Tibial nerve (tissue), 4 donors: ENCODE data around the gene ARSD. TPM values are rescaled to one million over a fixed set of nuclear protein-coding genes. Genes with fewer than 3 reads are reported as not detected.
A peak's percentile ranks its signal among the peaks of the same experiment; 100 is the strongest.

Experiments
- DNase-seq, 2 donors: peaks; one replicate each; pipeline ENCODE4 v3.0.0-alpha.2; 2019; ENCODE audit warnings: low spot score in 2 of 2
- H3K27ac ChIP-seq, 4 donors: fragments of 200-600 bp; sonication (generic) in 3 of 4; one replicate each; pipeline ENCODE4 v1.5.1; 2017 to 2019; ENCODE audit warnings: mild to moderate bottlenecking in 1 of 4
- H3K27me3 ChIP-seq, 2 donors: fragments of 200-600 bp; sonication (generic) in 1 of 2; one replicate each; pipeline versions ENCODE4 v1.5.1 to v1.6.0; 2017 to 2019
- H3K36me3 ChIP-seq, 3 donors: fragments of 200-600 bp; sonication (generic); one replicate each; pipeline ENCODE4 v1.5.1; 2018 to 2019
- H3K4me1 ChIP-seq, 4 donors: fragments of 200-600 bp; sonication (generic) in 3 of 4; one replicate each; pipeline ENCODE4 v1.5.1; 2017 to 2019
- H3K4me3 ChIP-seq, 4 donors: fragments of 200-600 bp; sonication (generic) in 3 of 4; one replicate each; pipeline ENCODE4 v1.5.1; 2017 to 2019; ENCODE audit warnings: mild to moderate bottlenecking in 1 of 4, moderate library complexity in 1 of 4
- H3K9me3 ChIP-seq, 4 donors: fragments of 200-600 bp; sonication (generic) in 3 of 4; one replicate each; pipeline ENCODE4 v1.5.1; 2017 to 2019
- CTCF ChIP-seq, 5 experiments: fragments of 200-600 bp in 3 of 5; fragments of 450-650 bp in 2 of 5; sonication (generic) in 3 of 5; IDR thresholded peaks; one replicate each; pipeline ENCODE4 v1.5.1; 2016 to 2019; ENCODE audit warnings: antibody characterized with exemption in 5 of 5, mild to moderate bottlenecking in 3 of 5, moderate library complexity in 2 of 5
- EP300 ChIP-seq, 2 donors: sonication (generic); formaldehyde crosslinking; IDR thresholded peaks; one replicate each; pipeline ENCODE4 v1.6.1; 2017; ENCODE audit warnings: antibody characterized with exemption in 2 of 2, mild to moderate bottlenecking in 1 of 2
- POLR2A ChIP-seq, 2 donors: fragments of 450-650 bp; IDR thresholded peaks; one replicate each; pipeline ENCODE4 v1.6.1; 2017; ENCODE audit warnings: antibody characterized with exemption in 2 of 2, mild to moderate bottlenecking in 2 of 2, moderate library complexity in 2 of 2
- WGBS, 2 donors: methylation state at CpG; one replicate each; pipeline ENCODE4 v1.1.5; 2018; 5-methylcytosine and 5-hydroxymethylcytosine counted together
- total RNA-seq, 4 donors: library from RNA; depleted of rRNA; stranded (reverse); fragments of >200 nt; gene quantifications; one replicate each; pipeline ENCODE4 v1.1.0, GENCODE V29; 2016

Gene ARSD
- total RNA-seq, 4 donors from 2014 or later = 17.1 to 28.6 (median 26.0) TPM

GRCh38 chrX:2921193-2921592, 7.9 kb downstream of the ARSD start:
- Histone ChIP-seq H3K27me3 (no peaks in the 10 kb centered on the region), H3K9me3 (no peaks in the 10 kb centered on the region), H3K27ac (no peak overlapping the region), H3K4me1 (no peaks in the 10 kb centered on the region), H3K36me3 (peaks cover 0 to 42% (median 0%) of the 10 kb centered on the region in 3 donors), H3K4me3 (no peak overlapping the region)
- no peak for DNase-seq
- TF ChIP-seq CTCF (IDR thresholded peaks at IDR 0.05) (no peak), EP300 (IDR thresholded peaks at IDR 0.05) (no peak), POLR2A (IDR thresholded peaks at IDR 0.05) (no peak)
- 92 to 100% methylated on average over 1 of the region's 1 CpG for WGBS, 2 donors

GRCh38 chrX:2917767-2918166, 11.4 kb downstream of the ARSD start:
- Histone ChIP-seq H3K27ac (no peak overlapping the region), H3K4me3 (no peak overlapping the region), H3K9me3 (no peaks in the 10 kb centered on the region), H3K4me1 (no peaks in the 10 kb centered on the region), H3K27me3 (no peaks in the 10 kb centered on the region), H3K36me3 (peaks cover 0 to 44% (median 0%) of the 10 kb centered on the region in 3 donors)
- WGBS, 2 donors = 96% methylated on average over 16 to 23 of the region's 23 CpGs
- DNase-seq = no peak
- TF ChIP-seq EP300 (IDR thresholded peaks at IDR 0.05) = no peak
- TF ChIP-seq POLR2A (IDR thresholded peaks at IDR 0.05) = no peak
- no peak for TF ChIP-seq CTCF (IDR thresholded peaks at IDR 0.05)

GRCh38 chrX:2913118-2913517, 16.0 kb downstream of the ARSD start:
- 60 to 61% methylated on average over 1 to 3 of the region's 3 CpGs for WGBS, 2 donors
- Histone ChIP-seq H3K4me3 (no peak overlapping the region), H3K36me3 (peaks cover 0 to 36% (median 0%) of the 10 kb centered on the region in 3 donors), H3K27ac (no peak overlapping the region), H3K4me1 (no peaks in the 10 kb centered on the region), H3K27me3 (no peaks in the 10 kb centered on the region), H3K9me3 (no peaks in the 10 kb centered on the region)
- no peak for DNase-seq
- TF ChIP-seq EP300 (IDR thresholded peaks at IDR 0.05) (no peak), CTCF (IDR thresholded peaks at IDR 0.05) (peak in 1 of 5 experiments; percentile 4)

- 91 to 96% methylated on average over 3 of the region's 3 CpGs for WGBS, 2 donors
- Histone ChIP-seq H3K27ac (no peak overlapping the region), H3K9me3 (no peaks in the 10 kb centered on the region), H3K4me3 (no peak overlapping the region), H3K36me3 (peaks cover 0 to 45% (median 0%) of the 10 kb centered on the region in 3 donors), H3K4me1 (no peaks in the 10 kb centered on the region), H3K27me3 (no peaks in the 10 kb centered on the region)
- no peak for DNase-seq
- TF ChIP-seq EP300 (IDR thresholded peaks at IDR 0.05) (no peak), CTCF (IDR thresholded peaks at IDR 0.05) (no peak), POLR2A (IDR thresholded peaks at IDR 0.05) (no peak)
Measured at GRCh38 chrX:2910109-2910508, 19.0 kb downstream of the ARSD start.

GRCh38 chrX:2908125-2908685, 20.9 kb downstream of the ARSD start:
- H3K27me3 ChIP-seq = no peaks in the 10 kb centered on the region
- no peak overlapping the region for H3K27ac ChIP-seq
- H3K36me3 ChIP-seq = peaks cover 0 to 40% (median 0%) of the 10 kb centered on the region in 3 donors
- no peaks in the 10 kb centered on the region for H3K4me1 ChIP-seq
- no peak for DNase-seq
- no peak overlapping the region for H3K4me3 ChIP-seq
- no peak for TF ChIP-seq CTCF (IDR thresholded peaks at IDR 0.05)
- no peak for TF ChIP-seq EP300 (IDR thresholded peaks at IDR 0.05)
- WGBS, 2 donors = 50 to 100% methylated on average over 2 of the region's 2 CpGs
- H3K9me3 ChIP-seq = peaks cover 0 to 4% (median 2%) of the 10 kb centered on the region in 4 donors
